HG03159 (cell line): ENCODE measurements around the gene SMIM14.
"Not testable (repeated sequence)": the region's sequence is repeated elsewhere in the genome, so short reads cannot be mapped to it uniquely, and the experiment has no call there.

Source experiments
- ATAC-seq: cut with Tn5 transposase; IDR thresholded peaks from one replicate; pipeline ENCODE4 v1.9.1; 2021; ENCODE audit warnings: mild to moderate bottlenecking, moderate library complexity; ENCODE audit not compliant: unreplicated experiment

Gene SMIM14

GRCh38 chr4:39648827-39649558, 10.3 kb upstream of the SMIM14 start:
- ATAC-seq: no peak

- ATAC-seq: no peak
These were observed 9.5 kb upstream of the SMIM14 start for GRCh38 chr4:39648213-39648612.

DNA sequence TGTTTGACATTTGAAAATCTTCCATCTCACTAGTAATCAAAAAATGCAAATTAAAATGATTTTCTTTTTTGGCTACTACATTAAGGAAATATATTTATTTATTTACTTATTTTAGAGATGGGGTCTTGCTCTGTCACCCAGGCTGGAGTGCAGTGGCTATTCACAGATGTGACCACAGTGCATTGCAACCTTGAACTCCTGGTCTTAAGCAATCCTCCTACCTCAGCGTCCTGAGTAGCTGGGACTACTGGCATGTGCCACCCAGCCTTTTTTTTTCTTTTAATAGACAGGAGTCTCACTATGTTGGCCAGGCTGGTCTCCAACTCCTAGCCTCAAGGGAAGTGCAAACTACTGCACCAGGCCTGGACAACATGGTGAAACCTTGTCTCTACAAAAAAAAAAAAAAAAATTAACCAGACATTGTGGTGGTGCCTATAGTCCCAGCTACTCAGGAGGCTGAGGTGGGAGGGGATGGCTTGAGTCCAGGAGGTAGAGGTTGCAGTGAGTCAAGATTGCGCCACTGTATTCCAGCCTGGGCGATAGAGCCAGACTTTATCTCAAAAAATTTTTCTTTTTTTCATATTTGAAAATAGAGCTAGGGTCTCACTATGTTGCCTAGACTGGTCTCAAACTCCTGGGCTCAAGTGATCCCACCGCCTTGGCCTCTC, 4.4 kb upstream of the SMIM14 start:
- ATAC-seq: no peak

GRCh38 chr4:39641451-39641850, 2.8 kb upstream of the SMIM14 start:
- ATAC-seq: no peak

DNA sequence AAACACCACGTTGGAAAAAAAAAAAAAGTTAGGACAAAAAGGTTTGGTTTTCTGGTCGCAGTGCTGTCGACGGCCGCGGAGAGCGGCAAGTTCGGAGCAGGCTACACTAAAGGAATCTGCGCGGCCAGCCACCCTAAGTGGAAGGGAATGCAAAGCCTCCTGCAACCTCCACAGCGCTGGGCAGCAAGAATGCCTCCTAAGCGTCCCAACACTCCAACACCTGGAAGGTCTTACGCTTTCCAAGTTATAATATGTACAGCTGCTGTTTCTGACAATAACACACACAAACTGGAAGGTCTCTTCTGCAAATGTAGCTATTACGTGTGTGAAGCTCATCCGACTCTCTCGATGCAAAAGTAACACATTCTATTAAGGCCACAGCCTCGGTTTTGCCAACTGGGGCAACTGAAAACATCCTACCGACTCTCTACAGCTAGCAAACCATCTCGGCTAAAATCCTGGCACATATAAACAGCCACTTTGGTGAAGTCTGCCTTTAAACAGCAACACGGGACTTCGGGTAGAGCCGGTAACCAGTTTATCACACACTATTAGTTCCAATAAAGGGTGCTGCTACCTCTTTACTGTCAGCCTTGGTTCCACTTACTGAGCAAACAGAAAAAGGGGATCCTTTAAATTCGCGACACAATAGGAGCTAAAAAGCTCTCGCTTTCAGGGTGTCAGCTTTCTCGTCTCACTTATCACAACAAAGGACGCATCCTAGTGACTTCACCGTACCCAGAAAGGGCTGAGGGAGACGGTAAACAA, 895 bp downstream of the SMIM14 start:
- peak; percentile 20 for ATAC-seq

DNA sequence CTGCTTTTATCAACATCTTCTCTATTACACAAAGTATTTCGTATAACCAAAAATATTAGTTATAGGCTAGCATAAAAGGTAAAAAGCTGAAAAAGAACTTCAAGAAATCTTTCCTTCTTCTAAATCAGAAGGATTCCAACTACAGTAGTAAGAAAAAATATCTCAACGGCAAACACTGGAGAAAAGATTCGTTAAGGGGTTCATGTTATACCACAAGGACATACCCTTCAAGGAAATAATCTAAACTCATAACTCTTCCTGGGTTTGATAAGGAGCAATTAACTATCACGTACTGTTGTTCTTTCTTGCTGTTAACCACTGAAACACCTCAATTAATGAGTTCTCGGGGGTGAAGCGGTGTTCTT, 1.5 kb downstream of the SMIM14 start:
- ATAC-seq: no peak

- no peak for ATAC-seq
These were observed 2.0 kb downstream of the SMIM14 start for GRCh38 chr4:39636531-39637184.

GRCh38 chr4:39635023-39635422, 3.6 kb downstream of the SMIM14 start:
- ATAC-seq: no peak

GRCh38 chr4:39631700-39632079, 7.0 kb downstream of the SMIM14 start:
- ATAC-seq: peak; percentile 69

DNA sequence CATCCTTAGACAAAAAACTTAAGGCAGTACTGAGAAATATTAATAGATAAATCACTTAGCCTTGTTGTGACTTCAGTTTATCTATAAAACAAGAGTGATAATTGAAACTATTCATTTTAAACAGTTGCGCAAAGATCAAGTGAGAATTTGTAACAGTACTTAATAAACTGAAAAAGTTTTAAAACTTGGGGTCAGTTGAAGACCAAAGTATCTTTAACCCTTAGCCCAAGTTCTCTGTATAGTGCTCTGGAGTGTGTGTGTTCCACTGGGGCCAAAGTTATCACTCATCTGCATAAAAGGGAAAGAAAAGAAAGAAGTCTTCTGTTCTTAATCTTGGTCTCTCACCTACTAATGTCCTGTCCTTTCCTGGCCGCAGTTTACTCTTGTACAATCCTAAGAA, 11.3 kb downstream of the SMIM14 start:
- ATAC-seq: no peak

DNA sequence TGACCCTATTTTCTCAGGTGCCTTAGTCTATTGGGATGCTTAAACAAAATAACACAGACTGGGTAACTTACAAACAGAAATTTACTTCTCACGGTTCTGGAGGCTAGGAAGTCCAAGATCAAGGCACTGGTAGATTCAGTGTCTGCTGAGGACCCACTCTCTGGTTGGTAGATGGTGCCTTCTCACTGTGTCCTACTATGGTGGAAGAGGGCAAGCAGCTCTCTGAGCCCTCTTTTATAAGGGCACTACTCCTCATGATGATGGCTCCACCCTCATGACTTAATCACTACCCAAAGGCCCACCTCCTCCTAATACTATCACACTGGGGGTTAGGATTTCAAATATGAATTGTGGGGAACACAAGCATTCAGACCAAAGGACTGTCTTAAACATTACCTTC, 11.8 kb downstream of the SMIM14 start:
- no peak for ATAC-seq

DNA sequence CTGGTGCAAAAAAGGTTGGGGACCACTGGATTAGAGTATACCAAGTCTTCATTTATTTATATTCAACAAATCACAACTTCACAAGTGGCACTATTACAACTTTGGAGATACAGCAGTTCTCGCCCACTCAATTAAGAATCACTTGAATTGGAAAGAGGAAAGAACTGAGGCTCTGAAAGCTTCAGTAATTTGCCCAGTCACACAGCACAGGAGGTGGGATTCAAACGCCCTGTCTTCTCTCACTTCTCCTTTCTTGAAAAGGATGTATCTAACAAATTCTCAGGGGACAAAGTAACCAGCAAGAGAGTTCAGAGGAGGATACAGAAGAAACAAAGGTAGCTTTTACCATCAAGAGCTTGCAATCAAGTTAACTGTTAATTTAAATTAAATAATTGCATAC, 12.4 kb downstream of the SMIM14 start:
- ATAC-seq: peak; percentile 58

DNA sequence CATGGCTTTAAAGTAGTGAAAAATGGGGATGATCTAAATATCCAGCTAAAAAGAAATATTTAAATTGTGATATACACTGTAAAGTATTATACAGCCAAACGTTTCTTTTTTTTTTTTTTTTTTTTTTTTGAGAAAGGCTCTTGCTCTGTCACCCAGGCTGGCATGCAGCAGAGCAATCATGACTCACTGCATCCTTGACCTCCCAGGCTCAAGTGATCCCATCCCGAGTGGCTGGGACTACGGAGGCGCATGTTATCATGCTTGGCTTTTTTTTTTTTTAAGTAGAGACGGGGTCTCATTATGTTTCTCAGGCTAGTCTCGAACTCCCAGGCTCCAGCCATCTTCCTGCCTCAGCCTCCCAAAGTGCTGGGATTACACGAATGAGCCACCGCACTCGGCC, 17.1 kb downstream of the SMIM14 start:
- ATAC-seq: no peak

GRCh38 chr4:39620551-39621313, 17.9 kb downstream of the SMIM14 start:
- ATAC-seq: no peak

DNA sequence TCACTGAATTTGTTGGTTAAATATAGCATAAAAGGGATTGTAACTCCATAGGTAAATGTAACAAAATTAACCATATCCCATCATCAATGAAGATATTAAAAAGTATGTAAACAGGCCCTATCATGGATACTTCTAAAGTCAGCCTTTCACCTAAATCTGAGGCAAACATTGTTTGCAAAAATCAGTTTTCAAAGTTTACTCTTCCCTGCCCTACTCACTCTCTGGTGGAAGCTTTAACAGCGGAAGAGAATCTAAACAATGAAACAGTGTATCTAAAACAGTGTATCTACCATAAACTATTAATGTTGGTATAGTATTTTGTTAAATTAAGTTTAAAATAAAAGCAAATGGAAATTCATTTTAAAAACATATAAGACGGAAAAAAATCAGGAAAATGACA, 21.1 kb downstream of the SMIM14 start:
- no peak for ATAC-seq

DNA sequence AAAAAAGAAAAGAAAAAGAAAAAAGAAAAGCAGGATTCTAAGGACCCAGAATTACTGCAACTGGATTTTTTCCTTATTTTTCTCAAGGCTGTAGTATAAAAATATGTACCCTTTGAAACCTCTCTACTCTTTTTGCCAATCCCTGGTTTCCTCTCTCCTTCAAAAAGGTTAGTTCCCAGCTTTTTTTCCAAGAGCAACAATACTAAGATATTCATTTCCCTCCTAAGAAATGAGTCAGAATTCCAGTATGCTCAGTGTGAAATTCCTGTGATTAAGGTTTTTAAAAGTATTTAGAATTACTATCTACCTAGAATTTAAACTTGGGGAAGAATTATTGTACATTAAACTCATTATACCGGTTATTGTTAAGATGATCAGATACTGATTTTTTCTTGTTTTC, 22.0 kb downstream of the SMIM14 start:
- no peak for ATAC-seq

- not testable (repeated sequence) for ATAC-seq
These were observed 22.6 kb downstream of the SMIM14 start for GRCh38 chr4:39616112-39616511.

GRCh38 chr4:39614487-39615162, 24.0 kb downstream of the SMIM14 start:
- ATAC-seq: no peak

DNA sequence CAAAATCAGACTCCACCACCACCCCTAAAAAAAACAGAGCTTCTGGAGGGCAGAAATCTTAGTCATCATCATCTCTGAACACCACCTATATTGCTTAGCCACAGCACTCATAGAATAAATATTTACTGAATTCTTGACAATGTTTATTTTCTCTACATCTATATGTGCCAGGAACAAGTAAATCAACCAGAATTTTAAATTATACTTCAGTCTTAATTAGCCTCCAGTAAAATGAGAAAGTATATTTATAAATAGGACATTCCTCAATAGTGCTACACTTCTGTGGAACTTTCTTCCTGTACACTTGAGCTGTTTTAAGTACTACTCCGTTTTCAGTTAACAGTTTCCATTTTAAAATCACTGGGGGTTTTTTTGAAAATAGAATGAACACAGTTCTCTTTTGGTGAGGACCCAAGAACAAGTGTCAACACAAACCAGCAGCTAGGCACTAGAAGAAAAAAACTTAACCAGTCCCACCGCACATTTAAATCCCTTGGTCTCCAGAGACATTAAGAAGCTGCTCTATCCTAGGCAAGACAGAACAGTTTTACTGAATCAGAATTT, 25.5 kb downstream of the SMIM14 start:
- no peak for ATAC-seq

DNA sequence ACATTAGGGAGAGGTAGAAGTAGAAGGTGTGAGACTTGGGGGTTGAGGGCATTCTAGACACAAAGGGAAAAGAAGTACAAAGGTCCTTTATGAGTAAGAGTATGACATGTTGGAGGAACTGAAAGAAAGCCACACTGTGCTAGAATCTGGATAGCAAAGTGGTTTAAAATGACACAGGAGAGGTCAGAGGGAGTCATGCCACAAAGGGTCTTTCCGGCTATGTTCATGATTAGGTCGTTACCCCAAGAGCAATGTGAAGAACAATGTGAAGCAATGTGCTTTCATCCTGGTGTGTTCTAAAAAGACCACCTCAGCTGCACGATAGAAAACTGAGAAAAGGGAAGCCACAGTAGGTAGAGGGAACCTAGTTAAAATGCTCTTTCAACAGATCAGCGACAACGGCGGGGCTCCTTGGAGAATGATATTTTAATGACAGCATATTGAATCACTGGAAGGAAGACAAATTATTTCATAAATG, 29.2 kb downstream of the SMIM14 start:
- ATAC-seq: peak; percentile 94
